Measurements from ENCODE around the gene CRIP3.

GRCh38 chr6:43294536-43294935 lies 14.1 kb downstream of the CRIP3 start:
- TF ChIP-seq POLR2A (IDR thresholded peaks at IDR 0.05; ENCODE audit: low read depth, low read length) (no peak), CTCF (IDR thresholded peaks at IDR 0.05 in 2 of 3, conservative IDR thresholded peaks at IDR 0.05 in 1 of 3; ENCODE audit: control insufficient read depth in 2 of 3, extremely low read depth in 1 of 3, insufficient read depth in 1 of 3, low read depth in 3 of 3, low read length in 3 of 3) (no peak), HSF1 (IDR thresholded peaks at IDR 0.05; ENCODE audit: low read depth, low read length) (no peak), TARDBP (IDR thresholded peaks at IDR 0.05; ENCODE audit: borderline replicate concordance) (no peak)
